Heart right ventricle (tissue), 16 donors: Measurements from ENCODE around the gene LUM. TPM values are rescaled to one million over a fixed set of nuclear protein-coding genes. Genes with fewer than 3 reads are reported as not detected.

Experiments used
- ATAC-seq, 8 donors: fragments of 200-7000 bp; cut with Tn5 transposase; one replicate each; pipeline ENCODE4 v1.9.1; 2020; ENCODE audit warnings: mild to moderate bottlenecking in 8 of 8, moderate library complexity in 8 of 8, moderate number of reproducible peaks in 1 of 8
- DNase-seq, 2 donors: peaks; one replicate each; pipeline ENCODE4 v3.0.0-alpha.2; 2020
- H3K27ac ChIP-seq, 10 donors: fragments of 200-600 bp; sonication (generic) in 2 of 10; one replicate each; pipeline versions ENCODE4 v1.5.0 to v1.8.0; 2020 to 2022; ENCODE audit warnings: mild to moderate bottlenecking in 3 of 10
- H3K27me3 ChIP-seq, 7 donors: fragments of 200-600 bp; one replicate each; pipeline ENCODE4 v1.8.0; 2021 to 2022; ENCODE audit warnings: mild to moderate bottlenecking in 2 of 7
- H3K36me3 ChIP-seq, 9 donors: fragments of 200-600 bp; sonication (generic) in 1 of 9; one replicate each; pipeline versions ENCODE4 v1.5.0 to v1.8.0; 2020 to 2022; ENCODE audit warnings: mild to moderate bottlenecking in 2 of 9
- H3K4me1 ChIP-seq, 9 donors: fragments of 200-600 bp; sonication (generic) in 1 of 9; one replicate each; pipeline versions ENCODE4 v1.5.0 to v1.8.0; 2020 to 2022; ENCODE audit warnings: mild to moderate bottlenecking in 4 of 9
- H3K4me3 ChIP-seq, 10 donors: fragments of 200-600 bp; sonication (generic) in 2 of 10; one replicate each; pipeline versions ENCODE4 v1.5.0 to v1.8.0; 2020 to 2022; ENCODE audit warnings: mild to moderate bottlenecking in 7 of 10, moderate library complexity in 2 of 10
- H3K9me3 ChIP-seq, 11 donors: fragments of 200-600 bp in 10 of 11; sonication (generic) in 2 of 11; one replicate each; pipeline versions ENCODE4 v1.5.0 to v1.8.0; 2013 to 2022; ENCODE audit warnings: mild to moderate bottlenecking in 2 of 11, control low read depth in 1 of 11, moderate library complexity in 1 of 11
- WGBS, 2 donors: extraction: QIAGEN DNeasy Blood & Tissue Kit; methylation state at CpG; one replicate each; pipeline ENCODE4 v1.1.7; 2013; ENCODE audit warnings: inconsistent platforms in 1 of 2; 5-methylcytosine and 5-hydroxymethylcytosine counted together
- intact Hi-C, 10 donors: fragments of 100-400 bp; cut with DNase I; formaldehyde crosslinking; loops; one replicate each; pipeline versions ENCODE4 v1.11.1 to v1.14.2; 2022
- polyA plus RNA-seq, 2 donors: library from polyadenylated mRNA; stranded (reverse); fragments of 200-250 nt; gene quantifications; one replicate each; pipeline ENCODE4 v1.2.3, GENCODE V29; 2013
- total RNA-seq, 10 donors: library from RNA; stranded (reverse); fragmentation: NEBNext Ultra II Directional in 3 of 10; extraction: Animal tissue kit (Norgen Biotek cat#: 25700) in 3 of 10; gene quantifications; one replicate each; pipeline versions ENCODE4 v1.2.1 to v1.2.4, GENCODE V29; 2021 to 2023
- TF ChIP-seq, protein P1 (sequence below), 9 donors: fragments of 200-600 bp; sonication (generic) in 2 of 9; IDR thresholded peaks; one replicate each; pipeline versions ENCODE4 v1.5.0 to v1.8.0; 2021 to 2022; ENCODE audit warnings: antibody characterized with exemption in 9 of 9, mild to moderate bottlenecking in 5 of 9, moderate library complexity in 1 of 9
- donor health status: Arrhythmogenic right ventricular cardiomyopathy.
- donor health status: ischemic (EF 13 %, LVEDD 7.1; RV severe dilation, severe dysfunction).
- donor health status: healthy with polysubstance abuse.
- donor health status: DM: no; HTN: yes; CAD: no.
- donor health status: DM: no; HTN: no; CAD: no.
- donor health status: ischemic (EF 25% LVEDD 6.9; RV normal size, moderate dysfunction).
- donor health status: ischemic (EF 25% LVEDD 5.7; RV mildly dilated, moderate dysfunction).
- donor health status: healthy.
- donor health status: DM: yes; HTN: yes; CAD: no.
- donor health status: Ischemic cardiomyopathy.
- donor health status: ischemic (EF 35%, LVEDD 5.7; RV mildly dilated, moderate dysfunction).
- donor health status: nonischemic (EF 11% LVEDD 7.7; RV severe dilation, severe dysfunction).
- donor health status: DM: yes; HTN: yes; CAD: no.
- donor health status: PGD.
- donor health status: ischemic (EF 29% LVEDD 5.4; RV normal size, mild dysfunction).
- donor health status: nonischemic (EF 23%, LVEDD 6.1; RV moderate dilation, normal function).

Gene LUM
- total and polyA plus RNA-seq, 12 donors: 25.1 to 193 (median 98.9) TPM

DNA sequence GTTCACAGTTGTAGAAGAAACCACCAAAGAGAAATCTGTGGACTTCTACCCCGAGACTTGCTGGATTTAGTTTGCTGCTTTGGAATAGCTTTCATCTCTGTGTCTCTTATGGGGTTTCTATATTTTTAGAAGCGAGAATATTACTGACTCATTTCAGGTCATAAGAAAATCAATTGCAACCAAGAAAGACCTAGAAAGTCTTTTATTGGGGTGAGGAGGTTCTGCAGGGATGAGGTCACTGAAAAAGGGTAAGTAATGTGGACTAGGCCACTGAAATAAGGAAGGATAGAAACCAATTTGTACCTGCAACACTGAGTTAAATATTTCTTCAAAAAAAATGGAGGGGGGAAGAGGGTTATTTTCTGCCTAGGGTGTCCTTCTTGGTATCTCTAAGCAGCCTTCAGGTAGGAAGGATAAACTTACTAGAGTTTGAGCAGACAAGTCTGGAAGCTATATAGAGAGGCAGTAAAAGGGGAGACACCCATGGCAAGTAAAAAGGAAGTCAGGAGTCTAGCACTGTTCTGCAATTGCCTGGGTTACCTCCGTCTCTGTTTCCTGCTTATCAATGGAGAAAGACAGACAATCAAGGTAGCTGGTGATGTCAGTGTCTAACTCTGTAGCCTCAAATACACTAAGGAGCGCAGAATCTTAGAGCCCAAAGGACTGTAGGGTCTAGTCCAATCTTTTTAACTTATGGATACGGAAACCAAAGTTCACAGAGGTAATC, 33.9 kb downstream of the LUM start:
- no peak overlapping the region for H3K27ac ChIP-seq
- no peaks in the 10 kb centered on the region for H3K36me3 ChIP-seq
- intact Hi-C loops: no loop called here
- H3K9me3 ChIP-seq: no peaks in the 10 kb centered on the region
- 87 to 88% methylated on average over 5 of the region's 5 CpGs for WGBS, 2 donors
- H3K27me3 ChIP-seq: no peaks in the 10 kb centered on the region
- no peak overlapping the region for H3K4me3 ChIP-seq
- no peaks in the 10 kb centered on the region for H3K4me1 ChIP-seq
- ATAC-seq: no peak
- TF ChIP-seq, protein P1, sequence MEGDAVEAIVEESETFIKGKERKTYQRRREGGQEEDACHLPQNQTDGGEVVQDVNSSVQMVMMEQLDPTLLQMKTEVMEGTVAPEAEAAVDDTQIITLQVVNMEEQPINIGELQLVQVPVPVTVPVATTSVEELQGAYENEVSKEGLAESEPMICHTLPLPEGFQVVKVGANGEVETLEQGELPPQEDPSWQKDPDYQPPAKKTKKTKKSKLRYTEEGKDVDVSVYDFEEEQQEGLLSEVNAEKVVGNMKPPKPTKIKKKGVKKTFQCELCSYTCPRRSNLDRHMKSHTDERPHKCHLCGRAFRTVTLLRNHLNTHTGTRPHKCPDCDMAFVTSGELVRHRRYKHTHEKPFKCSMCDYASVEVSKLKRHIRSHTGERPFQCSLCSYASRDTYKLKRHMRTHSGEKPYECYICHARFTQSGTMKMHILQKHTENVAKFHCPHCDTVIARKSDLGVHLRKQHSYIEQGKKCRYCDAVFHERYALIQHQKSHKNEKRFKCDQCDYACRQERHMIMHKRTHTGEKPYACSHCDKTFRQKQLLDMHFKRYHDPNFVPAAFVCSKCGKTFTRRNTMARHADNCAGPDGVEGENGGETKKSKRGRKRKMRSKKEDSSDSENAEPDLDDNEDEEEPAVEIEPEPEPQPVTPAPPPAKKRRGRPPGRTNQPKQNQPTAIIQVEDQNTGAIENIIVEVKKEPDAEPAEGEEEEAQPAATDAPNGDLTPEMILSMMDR (IDR thresholded peaks at IDR 0.05): no peak
- DNase-seq: no peak

GRCh38 chr12:91074851-91075250, 36.4 kb downstream of the LUM start:
- Histone ChIP-seq H3K27me3 (no peaks in the 10 kb centered on the region), H3K27ac (peak overlapping the region in 7 of 10 donors; percentile 26 to 67 (median 50)), H3K9me3 (no peaks in the 10 kb centered on the region), H3K4me3 (peak overlapping the region in 3 of 10 donors; percentile 2 to 18 (median 11)), H3K4me1 (no peaks in the 10 kb centered on the region), H3K36me3 (no peaks in the 10 kb centered on the region)
- 62 to 71% methylated on average over 1 of the region's 1 CpG for WGBS, 2 donors
- TF ChIP-seq, protein P1 (IDR thresholded peaks at IDR 0.05): no peak
- DNase-seq (no peak), ATAC-seq (peak in 4 of 8 donors; percentile 12 to 38 (median 24))
- intact Hi-C loops: no loop called here

DNA sequence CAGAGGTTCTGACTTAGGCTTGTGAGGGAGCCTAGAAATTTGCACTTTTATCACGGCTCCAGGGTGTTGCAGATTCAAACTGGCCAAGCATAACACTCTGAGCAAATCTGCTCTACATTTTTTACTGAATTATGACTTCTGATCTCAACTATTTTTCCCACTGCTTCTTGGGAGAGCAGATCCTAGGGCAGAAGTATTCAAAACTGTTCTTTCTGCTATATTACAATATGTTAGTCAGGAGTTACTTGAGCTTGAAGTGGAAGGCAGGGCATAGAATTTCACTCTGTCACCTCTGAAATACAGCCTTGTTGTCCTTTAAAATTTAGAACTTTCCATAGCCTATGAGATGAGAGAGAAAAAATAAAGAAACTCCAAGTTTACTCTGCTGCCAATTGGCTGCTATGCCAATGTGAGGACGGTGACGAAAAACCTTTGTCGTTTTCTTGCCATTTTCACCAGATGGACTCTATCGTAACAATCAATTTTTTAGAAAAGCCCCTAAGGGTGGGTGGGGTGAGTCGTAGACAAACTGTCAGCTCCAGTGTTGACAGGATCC, 37.1 kb downstream of the LUM start:
- no peaks in the 10 kb centered on the region for H3K27me3 ChIP-seq
- intact Hi-C loops: no loop called here
- peak overlapping the region in 8 of 10 donors; percentile 13 to 67 (median 44) for H3K27ac ChIP-seq
- H3K36me3 ChIP-seq: no peaks in the 10 kb centered on the region
- WGBS, 2 donors: 63 to 65% methylated on average over 6 of the region's 6 CpGs
- ATAC-seq (peak in 7 of 8 donors; percentile 29 to 88 (median 81)), DNase-seq (no peak)
- no peaks in the 10 kb centered on the region for H3K4me1 ChIP-seq
- TF ChIP-seq, protein P1 (IDR thresholded peaks at IDR 0.05): no peak
- peak overlapping the region in 5 of 10 donors; percentile 1 to 18 (median 11) for H3K4me3 ChIP-seq
- H3K9me3 ChIP-seq: no peaks in the 10 kb centered on the region

- H3K27ac ChIP-seq: peak overlapping the region in 4 of 10 donors; percentile 26 to 67 (median 47)
- H3K4me1 ChIP-seq: no peaks in the 10 kb centered on the region
- TF ChIP-seq, protein P1 (IDR thresholded peaks at IDR 0.05): no peak
- no peaks in the 10 kb centered on the region for H3K36me3 ChIP-seq
- H3K27me3 ChIP-seq: no peaks in the 10 kb centered on the region
- intact Hi-C loops: no loop called here
- H3K9me3 ChIP-seq: no peaks in the 10 kb centered on the region
- ATAC-seq (no peak), DNase-seq (no peak)
- H3K4me3 ChIP-seq: no peak overlapping the region
Measured at GRCh38 chr12:91073426-91073825, 37.9 kb downstream of the LUM start.
